NCI-H510A treated with DMSO at 0.1 percent for 48 hours (cell line): ENCODE results near the gene CRIP2.

Experiments used
- DNase-seq: peaks from one replicate; lab custom pipeline; 2025; lab: John Stamatoyannopoulos, UW

CRIP2 gene

GRCh38 chr14:105445290-105445689 lies 29.3 kb upstream of the CRIP2 start:
- no peak for DNase-seq

DNA sequence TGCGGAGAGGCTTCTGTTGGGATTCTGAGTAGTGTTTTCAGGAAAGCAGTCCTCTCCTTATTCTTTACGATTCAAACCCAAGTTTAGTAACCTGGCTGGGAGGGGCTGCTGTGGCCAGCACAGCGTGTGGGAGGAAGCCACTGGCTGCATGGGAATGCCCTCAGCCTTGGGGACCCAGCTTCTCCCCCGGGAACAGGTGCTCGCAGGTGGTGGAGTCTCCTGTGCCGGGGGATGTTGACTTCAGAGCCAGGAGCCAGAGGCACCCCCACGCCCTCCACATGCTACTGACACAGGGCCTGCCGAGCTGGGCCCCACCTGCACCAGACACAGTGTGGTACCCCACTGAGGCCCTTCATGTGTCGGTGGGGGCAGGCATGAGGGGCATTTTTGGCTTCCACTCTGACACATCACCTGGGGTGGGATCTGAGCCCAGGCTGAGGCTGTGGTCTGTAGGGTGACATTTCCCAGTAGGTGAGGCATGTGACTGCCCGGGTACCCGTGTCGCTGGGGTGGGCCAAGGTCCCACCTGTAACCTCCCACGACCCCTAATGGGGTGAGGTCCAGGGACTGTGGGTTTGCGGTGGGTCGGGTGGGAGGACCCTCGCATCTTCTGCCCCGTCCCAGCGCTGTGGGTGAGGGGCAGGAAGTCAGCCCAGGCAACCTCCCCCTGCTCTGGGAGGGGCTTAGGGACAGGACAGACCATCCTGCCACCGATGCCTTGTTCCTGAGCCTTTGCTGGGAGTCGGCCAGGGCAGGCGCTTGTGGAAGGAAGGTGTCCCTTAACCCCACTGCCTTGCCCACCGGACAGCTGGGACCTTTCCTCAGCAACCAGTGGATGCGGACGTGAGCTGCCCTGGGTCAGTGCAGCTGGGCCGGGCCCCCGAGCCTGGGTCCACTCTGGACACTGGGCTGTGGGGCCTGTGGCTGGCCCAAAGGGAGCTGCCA lies 28.4 kb upstream of the CRIP2 start:
- no peak for DNase-seq

GRCh38 chr14:105446971-105447370 lies 27.6 kb upstream of the CRIP2 start:
- no peak for DNase-seq

DNA sequence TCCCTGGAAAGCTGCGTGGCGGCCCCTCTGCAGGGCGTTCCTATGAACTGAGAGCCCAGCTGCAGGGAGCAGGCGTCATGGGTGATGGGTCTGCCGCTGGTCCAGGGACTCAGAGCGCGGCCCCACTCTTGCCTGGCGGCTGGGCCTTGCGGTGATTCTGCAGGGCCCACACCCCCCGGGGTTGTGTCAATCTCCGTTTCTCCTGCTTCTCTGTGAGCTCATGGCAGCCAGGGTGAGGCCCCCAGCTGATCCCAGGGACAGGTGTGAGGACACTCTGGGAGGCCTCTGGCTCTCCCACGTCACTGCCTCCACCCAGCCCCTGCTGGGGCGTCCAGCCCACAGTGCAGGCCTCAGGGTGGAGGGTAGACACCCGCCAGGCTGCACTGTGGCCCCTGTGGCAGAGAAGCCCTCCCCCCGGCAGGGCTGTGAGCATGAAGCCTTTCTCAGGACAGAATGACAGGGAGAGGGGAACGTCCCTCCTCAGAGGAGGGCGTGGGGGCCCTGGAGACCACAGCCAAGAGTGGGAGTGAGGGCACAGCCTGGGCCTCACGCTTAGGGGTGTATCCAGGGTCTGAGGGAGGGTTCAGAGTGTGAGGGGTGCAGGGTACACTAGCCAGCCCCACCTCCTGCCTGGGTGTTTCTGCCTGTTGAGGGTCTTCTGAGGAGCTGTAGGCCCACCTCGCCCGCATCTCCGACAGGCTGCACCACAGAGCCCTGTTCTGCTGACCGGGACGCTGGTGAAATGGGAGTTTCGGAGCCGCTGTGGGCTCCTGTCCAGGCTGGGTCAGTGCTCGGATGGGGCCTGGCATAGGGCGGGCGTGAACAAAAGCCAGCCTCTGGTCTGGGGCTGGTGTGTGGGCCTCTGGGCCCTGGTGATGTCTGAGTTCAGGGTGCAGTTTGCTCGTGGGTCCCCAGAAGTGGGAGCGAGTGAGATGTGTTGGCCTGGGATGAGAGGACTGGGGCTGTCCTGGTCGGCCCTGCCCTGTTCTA lies 26.7 kb upstream of the CRIP2 start:
- no peak for DNase-seq

DNA sequence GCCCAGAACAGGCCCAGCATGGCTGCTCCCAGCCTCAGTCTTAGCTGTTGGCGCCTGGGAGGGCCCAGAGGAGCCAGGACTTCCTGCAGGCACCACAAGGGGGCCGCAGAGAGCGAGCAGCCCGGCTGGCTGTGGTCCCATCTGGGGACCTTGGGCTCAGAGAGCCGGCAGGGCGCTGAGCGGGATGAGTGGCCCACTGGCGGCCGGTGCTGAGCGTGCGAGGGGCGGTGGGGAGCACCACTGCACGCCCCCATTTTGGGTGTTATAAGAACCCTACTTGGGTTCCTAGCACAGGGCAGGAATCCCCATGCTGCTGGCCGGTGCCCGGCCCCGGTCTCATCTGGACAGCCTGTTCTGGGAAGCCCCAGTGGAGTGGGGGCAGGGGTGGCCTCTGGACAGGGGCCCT lies 25.9 kb upstream of the CRIP2 start:
- peak; percentile 16 for DNase-seq

DNA sequence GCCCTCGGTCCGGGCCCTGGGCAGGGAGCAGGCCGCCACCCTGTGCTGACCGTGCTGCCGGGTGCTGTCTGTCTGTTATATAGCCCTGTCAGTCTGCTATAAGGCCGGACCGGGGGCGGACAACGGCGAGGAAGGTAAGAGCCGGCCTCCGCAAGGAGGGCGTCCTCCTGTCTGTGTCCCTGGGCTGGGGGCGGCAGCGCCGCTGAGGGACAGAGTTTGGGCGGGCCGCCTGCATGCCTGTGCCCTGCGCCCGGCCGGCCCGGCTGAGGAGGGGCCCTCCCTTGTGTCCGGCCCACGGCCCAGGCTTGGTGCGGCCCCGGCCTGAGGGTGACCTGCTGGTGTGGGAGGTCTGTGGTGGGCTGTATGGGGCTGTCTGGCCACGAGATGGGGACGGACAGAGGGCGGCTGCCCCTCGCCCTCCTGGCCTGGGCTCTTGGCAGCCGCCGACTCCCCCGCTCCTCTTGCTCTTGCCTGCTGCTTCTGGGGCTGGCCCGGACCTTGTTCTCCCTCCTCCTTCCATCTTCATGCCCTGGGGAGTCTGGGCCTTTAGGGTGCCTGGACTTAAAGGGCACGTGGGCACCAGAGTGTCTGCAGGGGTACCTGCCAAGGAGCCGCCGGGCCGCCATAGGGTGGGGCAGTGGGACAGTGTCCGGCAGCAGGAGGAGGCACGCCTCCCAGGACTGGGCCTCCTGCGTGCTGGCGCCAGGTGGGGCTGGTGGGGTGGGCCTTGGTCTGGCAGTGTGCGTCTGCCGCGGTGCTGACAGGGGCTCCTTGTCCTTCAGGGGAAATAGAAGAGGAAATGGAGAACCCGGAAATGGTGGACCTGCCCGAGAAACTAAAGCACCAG lies 25.1 kb upstream of the CRIP2 start:
- no peak for DNase-seq

- no peak for DNase-seq
These were observed 24.5 kb upstream of the CRIP2 start for GRCh38 chr14:105450123-105450505.

DNA sequence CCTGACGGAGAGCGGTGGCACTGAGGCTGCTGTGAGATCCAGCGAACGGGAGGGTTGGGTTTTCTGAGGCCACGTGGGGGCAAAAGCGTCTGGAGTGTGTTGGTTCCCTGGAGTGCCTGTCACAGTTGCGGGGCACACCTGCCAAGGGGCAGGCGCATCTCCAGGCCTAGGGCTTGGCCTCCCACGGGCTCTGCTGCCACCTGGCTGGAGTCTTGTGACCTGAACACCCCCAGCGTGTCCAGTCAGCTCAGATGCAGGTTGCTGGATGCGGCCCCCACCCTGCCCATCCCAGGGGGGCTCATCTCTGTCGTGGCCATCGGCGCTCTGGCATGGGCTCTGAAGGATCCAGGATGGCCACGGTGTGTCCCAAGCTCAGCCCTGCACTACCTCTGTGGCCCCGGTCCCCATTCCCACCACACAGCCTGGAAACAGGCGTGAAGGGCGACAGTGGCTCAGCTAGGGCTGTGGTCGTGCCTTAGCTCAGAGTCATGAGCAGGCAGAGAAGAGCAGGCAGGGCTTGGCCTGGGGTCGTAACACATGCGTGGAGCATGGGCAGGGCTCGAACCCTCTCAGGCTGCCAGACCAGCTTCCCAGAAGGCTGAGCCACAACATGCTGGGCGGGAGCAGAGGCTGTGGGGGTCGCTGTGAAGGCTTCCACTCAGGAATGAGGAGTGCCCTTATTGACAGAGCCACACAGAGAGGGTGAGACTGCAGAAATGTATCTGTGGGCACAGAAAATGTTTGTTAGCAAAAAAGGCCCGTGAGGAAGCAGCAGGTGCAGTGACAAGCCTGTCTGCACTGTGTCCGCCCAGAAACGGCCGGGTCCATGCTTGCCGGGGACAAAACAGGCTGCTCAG lies 23.5 kb upstream of the CRIP2 start:
- DNase-seq: no peak

DNA sequence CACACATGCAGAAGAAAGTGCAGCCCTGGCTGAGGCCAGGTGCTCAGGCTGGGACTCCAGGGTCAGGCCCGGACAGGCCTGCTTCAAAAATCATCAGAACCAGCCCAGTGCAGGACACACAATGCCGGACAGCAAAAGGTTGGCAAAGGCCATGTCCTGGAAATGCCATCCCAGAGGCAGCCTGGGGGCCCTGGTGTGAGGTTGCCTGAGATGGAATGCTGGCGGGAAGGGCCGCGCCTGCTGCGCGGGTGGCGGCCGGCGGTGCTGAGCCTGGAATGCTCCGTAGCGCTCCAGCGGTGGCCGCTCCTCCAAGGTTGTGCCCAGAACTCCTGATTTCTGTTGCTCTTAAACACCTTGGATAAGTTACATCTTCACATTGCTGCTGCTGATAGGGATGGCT lies 21.7 kb upstream of the CRIP2 start:
- no peak for DNase-seq

GRCh38 chr14:105453847-105454246 lies 20.8 kb upstream of the CRIP2 start:
- DNase-seq: no peak

- DNase-seq: no peak
These were observed 19.5 kb upstream of the CRIP2 start for GRCh38 chr14:105455086-105455640.

DNA sequence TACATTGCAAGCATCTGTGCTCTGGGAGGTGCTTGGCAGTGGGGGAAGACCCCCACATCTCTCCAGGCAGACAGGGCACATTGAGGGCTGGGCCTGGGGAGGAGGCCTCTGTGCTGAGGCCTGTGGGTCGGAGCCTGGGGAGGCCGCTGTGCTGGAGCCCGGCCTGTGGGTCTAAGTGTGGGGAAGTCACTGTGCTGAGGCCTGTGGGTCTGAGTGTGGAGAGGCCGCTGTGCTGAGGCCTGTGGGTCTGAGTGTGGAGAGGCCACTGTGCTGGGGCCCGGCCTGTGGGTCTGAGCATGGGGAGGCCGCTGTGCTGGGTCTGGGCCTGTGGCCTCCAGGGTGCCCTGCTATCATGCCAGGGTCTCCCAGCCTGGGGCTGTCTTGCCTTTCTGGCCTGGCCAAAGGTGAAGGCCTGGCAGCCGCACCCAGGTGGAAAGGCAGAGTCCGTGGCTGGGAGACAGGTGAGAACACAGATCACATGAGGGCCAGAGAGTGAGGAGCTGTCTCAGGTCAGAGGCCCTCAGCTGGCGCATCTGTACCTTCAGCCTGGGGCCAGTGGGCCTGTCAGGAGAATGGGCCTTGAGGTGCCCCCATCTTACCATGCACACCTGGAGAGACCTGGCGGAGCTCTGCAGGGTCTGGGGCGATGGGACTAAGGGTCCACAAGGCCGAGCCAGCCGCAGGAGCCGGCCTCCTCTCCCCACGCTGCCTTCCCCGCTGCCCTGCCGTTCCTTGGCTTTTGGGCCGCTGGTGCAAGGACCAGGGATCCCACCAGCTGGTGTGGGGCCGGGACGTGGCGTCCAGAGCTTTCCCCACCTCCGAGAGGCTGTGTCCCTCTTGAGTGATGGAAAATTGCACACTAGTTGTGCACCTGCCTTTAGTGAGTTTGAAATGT lies 18.6 kb upstream of the CRIP2 start:
- no peak for DNase-seq

DNA sequence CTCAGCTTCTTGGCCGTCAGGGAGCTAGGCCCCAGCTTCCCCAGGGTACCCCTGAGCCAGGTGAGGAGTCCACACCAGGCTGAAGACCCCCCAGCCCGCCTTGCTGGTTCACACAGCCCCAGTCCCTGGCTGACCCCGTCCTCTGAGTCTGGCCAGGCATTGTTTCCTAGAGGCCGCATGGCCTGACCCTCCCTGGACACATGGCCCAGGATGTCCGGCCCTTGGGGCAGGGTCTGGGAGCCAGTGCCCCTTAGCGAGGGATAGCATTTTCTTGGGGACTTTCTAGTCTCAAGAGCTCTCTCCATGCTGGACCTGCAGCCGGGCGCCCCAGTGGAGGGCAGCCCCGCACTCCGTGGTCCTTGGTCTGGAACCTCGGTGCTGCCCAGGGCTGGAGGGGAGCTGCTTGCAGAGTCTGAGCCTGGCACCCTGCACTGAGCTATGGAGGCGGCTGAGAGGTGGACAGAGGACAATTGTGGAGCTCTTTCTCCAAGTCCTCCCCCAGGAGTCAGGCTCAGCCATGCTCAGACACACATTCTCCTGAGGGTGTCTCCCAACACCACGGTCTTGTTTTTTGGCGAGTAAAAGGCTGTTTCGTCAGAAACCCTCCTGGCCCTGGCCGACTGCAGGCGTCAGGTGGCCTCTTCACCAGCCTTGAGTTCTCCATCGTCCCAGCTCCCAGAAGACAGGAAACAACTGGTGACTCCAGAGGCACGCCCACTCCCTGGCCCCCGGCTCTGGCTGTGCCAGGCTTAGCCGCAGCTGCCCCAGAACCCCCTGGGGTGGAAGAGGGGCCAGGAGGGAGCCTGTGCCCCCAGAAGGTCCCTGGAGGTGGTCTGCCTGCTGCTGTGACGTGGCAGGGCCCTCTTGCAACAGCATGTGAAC lies 17.6 kb upstream of the CRIP2 start:
- DNase-seq: no peak

- no peak for DNase-seq
These were observed 16.6 kb upstream of the CRIP2 start for GRCh38 chr14:105458010-105458409.

DNA sequence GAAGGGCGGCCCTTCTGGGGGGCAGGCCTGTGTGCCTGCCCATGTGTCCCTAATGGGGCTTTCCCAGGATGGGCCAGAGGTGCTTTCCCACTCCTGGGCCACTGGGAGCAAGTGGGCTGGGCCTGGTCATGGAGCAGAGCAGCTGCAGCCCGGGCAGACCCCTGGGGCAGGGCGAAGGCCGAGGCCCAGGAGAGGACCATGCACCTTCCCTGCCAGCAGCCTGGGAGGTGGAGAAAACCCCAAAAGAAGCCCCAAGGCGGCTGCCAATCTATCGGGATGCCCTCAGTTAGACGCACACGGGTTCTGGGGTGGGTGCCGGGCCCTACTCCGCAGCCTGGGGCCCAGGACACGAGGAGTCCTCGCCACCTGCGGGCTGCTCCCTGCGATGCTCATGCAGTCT lies 16.1 kb upstream of the CRIP2 start:
- no peak for DNase-seq

DNA sequence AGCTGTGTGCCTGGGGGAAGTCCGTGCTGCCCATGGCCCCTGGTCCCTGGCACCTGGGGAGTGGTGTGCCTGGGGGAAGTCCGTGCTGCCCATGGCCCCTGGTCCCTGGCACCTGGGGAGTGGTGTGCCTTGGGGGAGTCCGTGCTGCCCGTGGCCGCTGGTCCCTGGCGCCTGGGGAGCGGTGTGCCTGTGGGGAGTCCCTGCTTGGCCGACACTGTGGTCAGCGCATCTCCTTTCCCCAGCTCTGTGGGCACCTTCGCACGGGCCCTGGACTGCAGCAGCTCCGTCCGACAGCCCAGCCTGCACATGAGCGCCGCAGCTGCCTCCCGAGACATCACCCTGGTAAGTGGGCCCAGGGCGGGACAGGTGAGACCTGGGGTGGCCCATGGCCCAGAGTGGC lies 14.5 kb upstream of the CRIP2 start:
- DNase-seq: no peak

DNA sequence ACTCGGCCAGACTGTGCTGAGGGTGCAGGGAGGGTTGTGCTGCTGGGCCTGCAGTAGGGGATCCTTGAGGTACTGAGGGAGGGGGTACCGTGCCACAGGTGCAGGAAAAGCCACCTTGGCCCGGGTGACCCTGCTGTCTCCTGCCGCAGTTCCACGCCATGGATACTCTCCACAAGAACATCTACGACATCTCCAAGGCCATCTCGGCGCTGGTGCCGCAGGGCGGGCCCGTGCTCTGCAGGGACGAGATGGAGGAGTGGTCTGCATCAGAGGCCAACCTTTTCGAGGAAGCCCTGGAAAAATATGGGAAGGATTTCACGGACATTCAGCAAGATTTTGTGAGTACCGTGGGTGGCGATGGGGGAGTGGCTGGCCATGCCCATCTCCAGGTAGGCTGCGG lies 14.0 kb upstream of the CRIP2 start:
- DNase-seq: no peak

DNA sequence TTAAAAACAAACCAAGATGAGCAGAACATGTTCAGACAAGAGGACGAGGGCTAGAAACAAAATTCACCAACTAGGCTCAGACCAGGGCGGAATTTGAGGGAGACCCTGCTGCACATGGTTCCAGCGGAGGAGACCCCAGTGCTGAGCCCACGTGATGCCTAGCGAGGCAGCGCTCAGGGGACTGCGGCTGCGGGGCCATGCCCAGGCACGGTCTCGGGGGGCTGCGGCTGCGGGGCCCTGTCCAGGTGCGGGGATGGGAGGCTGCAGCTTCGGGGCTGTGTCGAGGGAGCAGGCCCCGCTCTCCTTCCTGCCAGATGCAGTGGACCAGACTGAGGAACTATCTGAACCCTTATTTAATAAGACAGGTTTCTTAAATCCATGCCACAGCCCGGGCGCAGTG lies 12.7 kb upstream of the CRIP2 start:
- no peak for DNase-seq

- no peak for DNase-seq
These were observed 10.1 kb upstream of the CRIP2 start for GRCh38 chr14:105464501-105464900.
